GM12872 (cell line): ENCODE data around the gene SIGLEC1.
A peak's percentile ranks its signal among the peaks of the same experiment; 100 is the strongest.

Experiments
- TF ChIP-seq, protein P1 (sequence below): IDR thresholded peaks from 3 replicates; pipeline ENCODE4 v1.5.1; 2011; ENCODE audit warnings: low read depth, mild to moderate bottlenecking, low read length, moderate library complexity; ENCODE audit not compliant: insufficient read depth

The SIGLEC1 gene

GRCh38 chr20:3710703-3711483 is 1.5 kb downstream of the SIGLEC1 start:
- TF ChIP-seq, protein P1, sequence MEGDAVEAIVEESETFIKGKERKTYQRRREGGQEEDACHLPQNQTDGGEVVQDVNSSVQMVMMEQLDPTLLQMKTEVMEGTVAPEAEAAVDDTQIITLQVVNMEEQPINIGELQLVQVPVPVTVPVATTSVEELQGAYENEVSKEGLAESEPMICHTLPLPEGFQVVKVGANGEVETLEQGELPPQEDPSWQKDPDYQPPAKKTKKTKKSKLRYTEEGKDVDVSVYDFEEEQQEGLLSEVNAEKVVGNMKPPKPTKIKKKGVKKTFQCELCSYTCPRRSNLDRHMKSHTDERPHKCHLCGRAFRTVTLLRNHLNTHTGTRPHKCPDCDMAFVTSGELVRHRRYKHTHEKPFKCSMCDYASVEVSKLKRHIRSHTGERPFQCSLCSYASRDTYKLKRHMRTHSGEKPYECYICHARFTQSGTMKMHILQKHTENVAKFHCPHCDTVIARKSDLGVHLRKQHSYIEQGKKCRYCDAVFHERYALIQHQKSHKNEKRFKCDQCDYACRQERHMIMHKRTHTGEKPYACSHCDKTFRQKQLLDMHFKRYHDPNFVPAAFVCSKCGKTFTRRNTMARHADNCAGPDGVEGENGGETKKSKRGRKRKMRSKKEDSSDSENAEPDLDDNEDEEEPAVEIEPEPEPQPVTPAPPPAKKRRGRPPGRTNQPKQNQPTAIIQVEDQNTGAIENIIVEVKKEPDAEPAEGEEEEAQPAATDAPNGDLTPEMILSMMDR = peak; percentile 89

GRCh38 chr20:3710011-3710466 is 2.4 kb downstream of the SIGLEC1 start:
- TF ChIP-seq, protein P1 = 0 out of 3 replicates have a peak, but pooled peaks have one; percentile 23

- TF ChIP-seq, protein P1 = no peak
These were observed 4.9 kb downstream of the SIGLEC1 start for GRCh38 chr20:3707508-3707899.

DNA sequence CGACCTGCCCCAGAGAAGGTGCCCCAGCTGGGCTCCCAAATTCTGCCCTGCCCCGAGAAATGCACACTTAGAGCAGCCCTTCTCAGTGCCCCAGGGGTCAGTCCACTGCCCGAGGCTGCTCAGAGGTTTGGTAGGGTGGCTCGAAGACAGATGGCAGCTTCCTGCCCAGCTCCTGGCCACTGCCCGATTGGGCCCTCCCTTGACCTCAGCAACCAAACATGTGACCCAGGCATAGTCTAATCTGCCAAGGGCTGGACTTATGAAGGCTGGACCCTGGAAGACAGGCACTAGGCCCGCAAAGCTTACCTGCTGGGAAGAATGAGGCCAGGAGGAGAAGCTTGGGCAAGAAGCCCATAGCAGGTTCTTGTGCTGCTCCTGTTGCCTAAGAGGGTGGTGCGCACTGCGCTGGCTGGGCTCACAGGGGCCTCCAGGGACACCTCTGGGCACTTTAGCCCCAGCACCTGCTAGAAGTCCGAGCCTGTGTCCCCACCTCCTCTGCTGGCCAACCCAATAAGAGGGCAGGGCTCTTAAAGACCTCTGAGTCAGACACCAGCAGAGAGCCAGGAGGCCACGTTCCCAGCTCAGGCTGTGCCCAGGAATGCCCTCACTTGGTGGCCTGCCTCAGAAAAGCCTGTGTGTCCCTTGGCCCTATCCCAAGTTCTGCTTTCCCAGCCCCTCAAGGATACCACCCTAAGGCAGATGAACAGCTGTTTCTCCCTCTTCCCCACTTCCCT is 5.5 kb downstream of the SIGLEC1 start:
- TF ChIP-seq, protein P1 = no peak

DNA sequence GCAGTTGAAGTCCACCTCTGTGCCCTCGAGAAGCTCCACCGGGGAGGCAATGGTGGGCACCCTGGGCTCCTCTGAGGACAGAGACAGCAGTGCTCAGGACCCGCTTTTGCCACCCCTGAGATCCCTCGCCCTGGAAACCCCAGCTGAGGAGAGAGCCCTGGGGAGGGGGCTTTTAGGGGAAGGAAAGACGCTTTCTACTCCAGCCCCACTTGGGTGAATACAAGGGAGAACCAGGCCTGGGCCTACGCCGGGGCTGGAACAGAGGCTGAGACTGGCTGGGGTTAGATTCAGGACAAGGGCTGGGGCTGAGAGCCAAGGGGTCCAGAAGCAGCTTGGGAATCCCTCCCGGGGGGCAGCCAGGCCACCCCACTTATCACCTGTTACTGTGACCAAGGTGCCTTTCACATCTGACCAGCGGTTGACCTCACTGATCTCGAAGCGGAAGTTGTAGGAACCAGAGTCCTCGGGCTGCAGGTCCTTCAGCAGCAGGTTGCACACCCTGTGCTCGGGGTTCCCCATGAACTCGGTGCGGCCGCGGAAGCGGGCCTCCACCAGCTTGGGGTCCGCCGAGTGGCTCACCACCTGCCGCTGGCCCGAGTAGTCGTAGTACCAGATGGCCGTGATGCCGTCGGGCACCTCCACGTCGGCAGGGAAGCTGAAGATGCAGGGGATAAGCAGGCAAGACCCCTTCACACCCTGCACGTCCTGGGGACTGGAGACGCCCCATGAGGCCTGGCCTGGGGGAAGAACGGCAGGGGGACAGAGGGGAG is 6.2 kb downstream of the SIGLEC1 start:
- TF ChIP-seq, protein P1 = no peak

DNA sequence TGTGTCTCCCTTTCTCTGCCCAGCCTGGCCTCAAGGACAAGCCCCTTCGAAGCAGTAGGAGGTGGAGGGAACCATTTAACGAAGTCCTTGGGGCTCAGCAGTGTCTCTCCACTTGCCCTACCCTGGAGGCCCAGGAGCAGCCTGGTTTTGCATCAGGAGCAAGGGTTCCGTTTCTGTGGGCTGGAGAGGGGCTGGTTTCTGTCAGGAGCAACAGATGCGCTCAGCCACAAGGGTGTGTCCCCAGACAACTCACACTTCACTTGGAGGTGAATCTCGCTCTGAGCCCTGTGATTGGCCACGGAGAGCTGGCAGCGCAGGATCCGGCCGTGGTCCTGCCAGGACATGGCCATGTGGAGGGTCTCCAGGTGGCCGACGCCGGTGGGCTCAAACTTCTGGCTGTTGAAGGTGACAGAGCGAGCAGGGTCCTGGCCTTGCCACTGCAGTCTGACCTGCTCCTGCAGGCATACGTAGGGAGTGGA is 6.9 kb downstream of the SIGLEC1 start:
- TF ChIP-seq, protein P1 = no peak

DNA sequence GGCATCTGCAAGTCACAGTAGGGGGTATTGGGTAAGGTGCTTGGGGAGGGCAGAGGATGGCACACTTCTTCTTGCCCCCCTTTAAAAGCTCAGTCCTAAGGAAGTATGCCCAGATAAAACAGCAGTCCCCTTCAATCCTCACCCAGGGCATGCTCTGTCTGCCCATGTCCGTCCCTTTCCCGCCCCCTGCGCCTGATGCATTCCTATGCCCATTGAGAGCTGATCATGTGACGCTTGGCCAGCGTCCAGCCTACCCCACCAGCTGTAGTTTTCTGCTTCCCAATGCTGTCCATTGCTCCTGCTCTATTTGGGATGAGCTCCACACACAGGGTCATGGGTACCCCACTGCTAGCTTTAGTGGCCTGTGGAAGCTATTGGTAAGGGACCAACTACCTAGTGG is 8.3 kb downstream of the SIGLEC1 start:
- TF ChIP-seq, protein P1 = no peak
